SU-DHL-6 (cell line): ENCODE data around the gene ATRX.

Experiments used
- H2AFZ ChIP-seq: fragments of 200-600 bp; sonication (generic); 2 replicates; pipeline ENCODE4 v1.6.1; 2014; ENCODE audit warnings: low read depth, mild to moderate bottlenecking, moderate library complexity, mixed read lengths, antibody characterized with exemption, low read length; ENCODE audit not compliant: severe bottlenecking
- H3F3A ChIP-seq: fragments of 200-600 bp; shearing (Covaris generic); 2 replicates; pipeline ENCODE4 v1.6.0; 2016; ENCODE audit warnings: antibody characterized with exemption, mild to moderate bottlenecking; ENCODE audit not compliant: insufficient read depth
- H3K27ac ChIP-seq: fragments of 200-600 bp; sonication (generic); 2 replicates; pipeline ENCODE4 v1.5.1; 2016; ENCODE audit warnings: low read depth, mild to moderate bottlenecking, low read length, moderate library complexity, mixed read lengths
- H3K27me3 ChIP-seq: fragments of 200-600 bp; sonication (generic), shearing (Covaris generic); 2 replicates; pipeline ENCODE4 v1.6.0; 2014; ENCODE audit warnings: mild to moderate bottlenecking, low read length
- H3K36me3 ChIP-seq: fragments of 200-600 bp; sonication (generic); 2 replicates; pipeline ENCODE4 v1.6.1; 2014; ENCODE audit warnings: mild to moderate bottlenecking, low read length, mixed read lengths
- H3K4me2 ChIP-seq: fragments of 300-600, 200-600 bp; shearing (Covaris generic), sonication (generic); 2 replicates; pipeline ENCODE4 v1.6.0; 2014; ENCODE audit warnings: low read length, low read depth, mild to moderate bottlenecking; ENCODE audit not compliant: poor library complexity, severe bottlenecking
- H3K4me3 ChIP-seq: fragments of 200-600 bp; sonication (generic); 2 replicates; pipeline ENCODE4 v1.5.1; 2014; ENCODE audit warnings: antibody characterized with exemption, low read length, mild to moderate bottlenecking, mixed read lengths; ENCODE audit not compliant: insufficient read depth, poor library complexity, severe bottlenecking
- H3K79me2 ChIP-seq: fragments of 200-600 bp; sonication (generic); 2 replicates; pipeline ENCODE4 v1.6.1; 2014; ENCODE audit warnings: mild to moderate bottlenecking, low read length, moderate library complexity; ENCODE audit not compliant: insufficient read depth
- H3K9ac ChIP-seq: fragments of 200-600 bp; sonication (generic); 2 replicates; pipeline ENCODE4 v1.7.0; 2014; ENCODE audit warnings: mild to moderate bottlenecking, low read length
- H3K9me2 ChIP-seq: fragments of 200-600 bp; sonication (generic); replicated peaks from 2 replicates; pipeline ENCODE4 v1.6.1; 2014; ENCODE audit warnings: low read length; ENCODE audit not compliant: insufficient read depth
- H3K9me3 ChIP-seq: fragments of 200-600 bp; sonication (generic); 2 replicates; pipeline ENCODE4 v1.6.1; 2014; ENCODE audit warnings: low read length, mixed read lengths; ENCODE audit not compliant: insufficient read depth
- H4K20me1 ChIP-seq: fragments of 200-600 bp; sonication (generic); 2 replicates; pipeline ENCODE4 v1.6.1; 2014; ENCODE audit warnings: low read depth, mild to moderate bottlenecking, antibody characterized with exemption, low read length, moderate library complexity, mixed read lengths
- CTCF ChIP-seq: fragments of 200-600 bp; sonication (generic); IDR thresholded peaks from one replicate; pipeline ENCODE4 v1.5.1; 2017; ENCODE audit warnings: antibody characterized with exemption, mild to moderate bottlenecking, low read length, moderate library complexity; ENCODE audit not compliant: insufficient read depth, poor library complexity, severe bottlenecking
- EZH2phosphoT487 ChIP-seq: fragments of 200-600 bp; sonication (generic), shearing (Covaris generic); conservative IDR thresholded peaks from 2 replicates; pipeline ENCODE4 v1.6.1; 2018; ENCODE audit warnings: mild to moderate bottlenecking, antibody characterized with exemption, low read length, moderate library complexity, mixed read lengths

The ATRX gene

DNA sequence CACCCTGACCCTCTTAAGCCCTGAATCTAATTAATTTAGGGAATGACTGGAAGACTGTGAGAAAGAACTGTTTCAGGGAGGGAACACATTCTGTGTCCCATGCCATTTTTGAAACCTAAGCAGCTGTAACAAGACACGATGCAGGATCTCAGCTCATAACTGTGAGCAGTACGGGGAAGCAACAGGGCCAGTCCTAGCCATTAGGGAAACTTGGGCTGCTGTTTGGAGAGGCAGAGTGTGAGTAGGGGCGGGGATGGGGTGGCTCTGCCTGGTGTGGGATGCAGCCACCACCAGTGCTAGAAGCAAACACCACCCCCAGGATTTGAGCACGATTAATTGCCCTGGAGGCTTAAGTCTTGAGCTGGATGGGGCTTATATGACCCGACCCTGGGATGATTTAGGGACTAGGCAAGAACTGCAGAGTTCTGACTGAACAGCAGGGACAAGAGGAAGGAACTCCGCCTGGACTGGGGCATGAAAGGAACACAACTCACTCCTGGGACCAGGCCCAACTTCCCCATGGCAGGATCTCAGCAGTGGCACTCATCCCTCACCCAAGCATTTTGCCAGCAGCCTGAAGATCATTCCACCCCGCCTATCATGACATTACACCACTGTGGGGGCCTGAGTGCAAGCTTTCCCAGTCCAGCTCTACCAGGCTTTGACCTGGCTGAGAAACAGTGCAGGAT is 43.1 kb downstream of the ATRX start:
- TF ChIP-seq EZH2phosphoT487 (no peak), CTCF (no peak)
- H3K4me3 ChIP-seq = no peak overlapping the region
- no peaks in the 10 kb centered on the region for H4K20me1 ChIP-seq
- no peak overlapping the region for H3K4me2 ChIP-seq
- H3K9me2 ChIP-seq = no peaks in the 10 kb centered on the region
- no peak overlapping the region for H3K27ac ChIP-seq
- no peak overlapping the region for H2AFZ ChIP-seq
- no peaks in the 10 kb centered on the region for H3F3A ChIP-seq
- H3K9me3 ChIP-seq = no peaks in the 10 kb centered on the region
- no peaks in the 10 kb centered on the region for H3K27me3 ChIP-seq
- H3K9ac ChIP-seq = no peak overlapping the region
- peaks cover 93% of the 10 kb centered on the region for H3K79me2 ChIP-seq
- H3K36me3 ChIP-seq = no peaks in the 10 kb centered on the region

- H2AFZ ChIP-seq = no peak overlapping the region
- no peaks in the 10 kb centered on the region for H4K20me1 ChIP-seq
- H3F3A ChIP-seq = no peaks in the 10 kb centered on the region; the same call in 1 of the 2 replicates
- no peak for TF ChIP-seq CTCF
- TF ChIP-seq EZH2phosphoT487 = no peak
- no peaks in the 10 kb centered on the region for H3K36me3 ChIP-seq
- no peak overlapping the region for H3K9ac ChIP-seq
- H3K4me3 ChIP-seq = no peak overlapping the region
- H3K27ac ChIP-seq = no peak overlapping the region
- H3K9me2 ChIP-seq = no peaks in the 10 kb centered on the region
- H3K4me2 ChIP-seq = no peak overlapping the region
- no peaks in the 10 kb centered on the region for H3K9me3 ChIP-seq
- peaks cover 86% of the 10 kb centered on the region for H3K79me2 ChIP-seq
- H3K27me3 ChIP-seq = no peaks in the 10 kb centered on the region
These were observed 45.6 kb downstream of the ATRX start for GRCh38 chrX:77740376-77740905.

GRCh38 chrX:77733342-77733741 is 52.7 kb downstream of the ATRX start:
- Histone ChIP-seq H3K27me3 (no peaks in the 10 kb centered on the region), H3K9me3 (no peaks in the 10 kb centered on the region), H3K9me2 (no peaks in the 10 kb centered on the region), H2AFZ (no peak overlapping the region), H3K9ac (no peak overlapping the region), H3K4me3 (no peak overlapping the region), H4K20me1 (no peaks in the 10 kb centered on the region), H3K27ac (no peak overlapping the region), H3K79me2 (peaks cover 72% of the 10 kb centered on the region), H3K4me2 (no peak overlapping the region), H3K36me3 (no peaks in the 10 kb centered on the region), H3F3A (no peaks in the 10 kb centered on the region; the same call in 1 of the 2 replicates)
- no peak for TF ChIP-seq CTCF
- TF ChIP-seq EZH2phosphoT487 = no peak
